Myocyte (in vitro differentiated cells): Measurements from ENCODE around the gene FRAS1. TPM values are rescaled to one million over a fixed set of nuclear protein-coding genes. Genes with fewer than 3 reads are reported as not detected.
A peak's percentile ranks its signal among the peaks of the same experiment; 100 is the strongest.
"Not testable (repeated sequence)": the region's sequence is repeated elsewhere in the genome, so short reads cannot be mapped to it uniquely, and the experiment has no call there.

Experiments used
- DNase-seq: peaks from one replicate; pipeline ENCODE4 v3.0.0-alpha.2; 2012; ENCODE audit warnings: low read depth
- total RNA-seq: library from RNA; depleted of rRNA; stranded (reverse); fragments of >200 nt; gene quantifications from 2 replicates; pipeline ENCODE4 v1.2.3, GENCODE V29; 2014

The FRAS1 gene
- total RNA-seq, 1 donor from 2014 or later, result 21.0 TPM

DNA sequence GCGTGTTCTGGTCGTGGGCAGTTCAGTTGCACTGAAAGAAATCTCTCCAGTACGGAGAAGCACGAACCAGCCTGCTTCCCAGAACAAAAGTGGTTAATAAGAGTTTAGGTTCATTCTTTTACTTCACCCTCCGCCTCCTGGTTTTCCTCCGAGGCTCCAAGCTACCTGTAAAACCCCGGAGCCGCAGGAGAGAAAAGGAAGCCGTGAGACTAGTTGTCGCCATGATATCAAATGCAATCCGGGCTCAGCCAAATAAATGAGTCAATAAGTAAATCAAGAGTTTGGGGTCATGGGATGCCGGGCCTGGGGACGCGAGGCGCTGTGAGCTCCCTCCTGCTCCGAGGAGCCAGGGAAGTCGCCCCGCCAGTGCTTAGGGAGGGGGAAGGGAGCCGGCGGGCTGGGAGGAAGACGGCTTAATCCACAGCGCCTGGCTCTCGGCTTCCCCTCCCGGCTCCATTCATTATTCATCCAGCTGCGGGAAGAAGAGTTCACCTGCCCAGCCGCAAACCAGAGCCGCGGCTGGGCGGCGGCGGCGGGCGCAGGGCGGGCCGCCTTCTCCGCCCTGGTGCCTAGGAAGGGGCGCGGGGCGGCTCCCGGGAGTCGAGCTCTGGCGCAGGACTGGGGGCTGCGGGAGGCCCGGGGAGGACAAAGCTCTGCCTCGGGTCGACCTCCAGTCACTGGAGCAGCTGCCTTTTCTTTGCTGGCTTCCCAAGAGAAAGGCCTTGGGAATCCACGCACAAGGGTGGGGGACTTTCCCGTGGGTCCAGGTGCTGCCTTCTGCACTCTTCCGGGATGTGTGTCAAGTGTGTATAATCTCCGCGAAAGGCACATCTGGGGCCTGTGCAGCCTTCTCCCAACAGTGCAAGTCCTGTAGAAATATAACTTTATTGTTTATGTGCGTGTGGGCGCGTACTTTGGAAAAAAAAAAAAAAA lies 1.7 kb downstream of the FRAS1 start:
- DNase-seq, result peak; percentile 67

- DNase-seq, result peak; percentile 94
Observed at GRCh38 chr4:78059524-78059889, 2.4 kb downstream of the FRAS1 start.

GRCh38 chr4:78059938-78060337 lies 2.8 kb downstream of the FRAS1 start:
- no peak for DNase-seq

GRCh38 chr4:78061939-78062570 lies 4.9 kb downstream of the FRAS1 start:
- DNase-seq, result no peak

GRCh38 chr4:78065508-78066192 lies 8.5 kb downstream of the FRAS1 start:
- no peak for DNase-seq

GRCh38 chr4:78068481-78068880 lies 11.4 kb downstream of the FRAS1 start:
- peak; percentile 18 for DNase-seq

DNA sequence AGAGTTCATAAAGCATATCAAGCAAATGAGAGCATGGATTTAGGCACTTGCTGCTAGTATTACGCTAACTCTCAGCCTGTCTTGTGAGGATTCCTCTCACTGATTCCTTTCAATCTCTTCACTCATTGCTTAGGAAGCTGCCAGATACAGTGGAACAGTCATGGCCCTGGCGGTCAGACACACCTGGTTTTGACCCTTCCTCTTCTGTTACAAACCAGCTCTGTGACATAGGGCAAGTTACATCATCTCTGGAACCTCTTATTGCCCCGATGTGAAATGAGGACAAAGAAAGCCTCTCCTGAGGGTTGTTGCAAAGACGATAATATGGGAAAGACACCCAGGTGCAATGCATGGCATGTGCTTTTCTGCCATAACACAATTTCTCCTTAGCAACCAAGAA lies 12.2 kb downstream of the FRAS1 start:
- DNase-seq, result peak; percentile 51

- peak; percentile 94 for DNase-seq
Observed at GRCh38 chr4:78069859-78070258, 12.7 kb downstream of the FRAS1 start.

DNA sequence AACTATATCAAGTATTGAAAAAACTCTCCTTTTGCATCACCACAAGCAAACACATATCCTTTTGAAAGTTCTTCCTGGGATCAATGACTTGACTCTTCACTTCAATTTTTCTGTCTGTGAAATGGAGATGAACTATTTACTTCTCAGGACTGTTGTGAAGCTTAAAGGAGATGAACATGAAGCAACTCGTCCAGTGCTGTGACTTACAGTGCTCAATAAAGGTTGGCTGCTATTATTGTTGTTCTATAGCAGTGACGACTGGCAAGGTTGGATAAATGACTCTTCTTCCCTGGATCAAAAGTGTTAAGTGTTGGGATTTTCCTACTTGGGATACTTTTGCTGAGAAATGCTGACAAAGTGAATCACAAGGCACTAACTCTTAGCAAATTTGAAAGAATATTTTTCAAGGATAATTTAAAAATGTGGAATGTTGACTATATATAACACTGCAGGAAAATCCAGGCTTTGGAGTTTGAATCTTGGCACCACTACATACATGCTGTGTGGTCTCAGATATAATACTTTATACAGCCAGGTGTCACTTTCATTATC lies 13.7 kb downstream of the FRAS1 start:
- DNase-seq, result no peak

- DNase-seq, result no peak
Observed at GRCh38 chr4:78074759-78075158, 17.6 kb downstream of the FRAS1 start.

DNA sequence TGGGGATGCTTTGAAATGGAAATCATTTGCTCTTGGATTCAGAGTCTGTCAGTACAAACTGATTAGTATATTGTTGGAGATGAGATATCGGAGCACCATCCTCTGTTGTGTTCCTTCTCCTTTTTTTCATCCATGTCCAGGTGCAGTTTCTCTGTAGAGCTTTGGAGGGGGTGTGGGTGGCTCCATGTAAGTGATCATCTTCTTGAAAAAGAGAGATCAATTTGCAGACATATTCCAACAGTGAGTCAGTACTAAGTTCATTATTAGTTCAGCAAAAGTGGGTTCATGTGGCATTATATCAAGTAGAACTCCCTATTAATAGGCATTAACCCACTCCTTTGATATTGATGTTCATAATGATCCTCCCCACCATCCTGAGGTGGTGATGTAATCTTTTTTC lies 18.9 kb downstream of the FRAS1 start:
- no peak for DNase-seq

DNA sequence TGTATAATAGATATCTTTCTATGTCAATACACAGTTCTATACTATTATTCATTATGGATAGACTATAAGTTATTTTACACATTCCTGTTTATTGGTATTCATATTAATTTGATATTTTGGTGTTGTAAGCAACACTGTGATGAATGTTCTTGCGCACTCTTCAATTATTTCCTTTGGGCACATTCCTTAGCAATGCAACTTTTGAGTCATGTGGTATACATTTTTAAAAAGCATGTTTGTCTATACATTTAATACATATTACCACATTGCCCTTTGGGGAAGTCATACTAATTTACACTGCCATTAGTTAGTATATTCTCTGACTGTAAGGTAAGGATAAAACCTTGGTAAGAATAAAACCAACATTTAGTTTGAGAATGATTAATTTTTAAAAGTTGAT lies 21.0 kb downstream of the FRAS1 start:
- no peak for DNase-seq

GRCh38 chr4:78079726-78080430 lies 22.8 kb downstream of the FRAS1 start:
- peak; percentile 57 for DNase-seq

DNA sequence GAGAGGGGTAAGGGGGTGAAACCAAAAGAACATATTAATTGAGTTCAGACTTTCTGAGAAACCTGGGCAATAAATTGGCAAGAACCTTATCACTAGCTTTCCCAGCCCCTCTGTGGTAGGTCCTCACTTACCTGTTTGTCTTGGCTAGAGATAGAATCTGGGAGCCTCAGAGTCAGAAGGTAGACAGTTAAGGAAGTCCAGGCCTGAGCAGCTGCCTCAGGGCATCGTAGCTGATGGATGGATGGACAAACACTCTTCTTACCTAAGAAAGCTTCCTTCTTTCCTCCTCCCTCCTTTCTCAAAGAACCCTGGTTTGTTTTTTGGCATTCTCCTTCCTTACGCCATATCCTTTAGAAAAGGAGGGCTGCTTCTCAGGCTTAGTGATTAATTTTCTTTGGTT lies 24.4 kb downstream of the FRAS1 start:
- DNase-seq, result no peak

- DNase-seq, result no peak
Observed at GRCh38 chr4:78083035-78083434, 25.9 kb downstream of the FRAS1 start.

DNA sequence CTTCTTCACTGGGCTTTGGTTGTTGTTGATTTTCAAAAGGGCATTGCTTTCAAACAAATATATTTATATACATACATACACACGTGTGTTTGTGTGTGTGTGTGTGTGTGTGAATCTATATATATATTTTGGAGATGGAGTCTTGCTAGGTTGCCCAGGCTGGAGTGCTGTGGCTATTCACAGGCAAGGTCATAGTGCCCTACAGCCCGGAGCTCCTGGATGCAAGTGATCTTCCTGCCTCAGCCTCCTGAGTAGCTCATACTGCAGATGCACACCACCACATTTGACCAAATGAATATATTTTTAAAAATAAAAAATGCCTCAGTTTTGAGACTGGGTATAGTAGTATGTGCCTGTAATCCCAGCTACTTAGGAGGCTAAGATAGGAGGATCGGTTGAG lies 34.4 kb downstream of the FRAS1 start:
- no peak for DNase-seq

DNA sequence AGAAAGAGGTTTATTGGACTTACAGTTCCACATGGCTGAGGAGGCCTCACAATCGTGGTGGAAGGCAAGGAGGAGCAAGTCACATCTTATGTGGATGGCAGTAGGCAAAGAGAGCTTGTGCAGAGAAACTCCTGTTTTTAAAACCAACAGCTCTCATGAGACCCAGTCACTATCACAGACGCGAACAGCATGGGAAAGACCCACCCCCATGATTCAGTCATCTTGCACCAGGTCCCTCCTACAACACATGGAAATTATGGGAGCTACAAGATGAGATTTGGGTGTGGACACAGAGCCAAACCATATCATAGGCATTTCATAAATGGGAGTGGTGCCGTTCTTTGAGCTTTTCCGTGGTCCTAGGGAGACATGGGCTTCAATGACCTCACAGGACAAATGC lies 35.2 kb downstream of the FRAS1 start:
- not testable (repeated sequence) for DNase-seq

- no peak for DNase-seq
Observed at GRCh38 chr4:78092850-78093249, 35.7 kb downstream of the FRAS1 start.

DNA sequence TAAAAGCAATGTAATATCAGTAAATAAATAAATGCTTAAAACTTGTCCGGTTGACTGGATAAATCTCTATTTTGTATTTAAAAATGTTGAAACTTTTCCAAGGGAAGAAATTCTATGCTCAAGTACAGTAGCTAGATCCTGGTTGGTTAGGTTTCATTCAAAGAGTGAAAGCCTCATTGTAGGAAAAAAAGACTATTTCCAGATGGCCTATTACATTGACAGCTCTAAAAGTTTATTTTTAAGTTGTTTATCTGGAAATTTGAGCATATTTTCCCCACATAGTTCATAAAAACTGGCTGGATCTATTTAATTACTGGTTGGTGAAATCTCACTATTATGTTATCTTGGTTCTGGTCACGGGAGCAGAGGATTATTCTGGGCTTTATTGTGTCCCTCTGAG lies 38.0 kb downstream of the FRAS1 start:
- DNase-seq, result no peak

GRCh38 chr4:78099058-78099457 lies 41.9 kb downstream of the FRAS1 start:
- DNase-seq, result no peak

- DNase-seq, result peak; percentile 71
Observed at GRCh38 chr4:78100060-78100459, 42.9 kb downstream of the FRAS1 start.
